Heart left ventricle (tissue), 13 donors: ENCODE measurements around the gene TTC17.

Experiments
- POLR2A ChIP-seq, 2 donors: fragments of 450-650 bp; IDR thresholded peaks; one replicate each; pipeline ENCODE4 v1.6.1; 2017; ENCODE audit warnings: antibody characterized with exemption in 2 of 2, mild to moderate bottlenecking in 2 of 2, moderate library complexity in 2 of 2
- TF ChIP-seq, protein P1 (sequence below), 12 donors: fragments of 200-600 bp; sonication (generic) in 4 of 12; IDR thresholded peaks; one replicate each; pipeline versions ENCODE4 v1.5.0 to v1.8.0; 2018 to 2022; ENCODE audit warnings: antibody characterized with exemption in 12 of 12, mild to moderate bottlenecking in 5 of 12
- donor health status: ischemic (EF 13 %, LVEDD 7.1; RV severe dilation, severe dysfunction).
- donor health status: DM: no; HTN: yes; CAD: no.
- donor health status: DM: no; HTN: no; CAD: no.
- donor health status: ischemic (EF 25% LVEDD 6.9; RV normal size, moderate dysfunction).
- donor health status: ischemic (EF 25% LVEDD 5.7; RV mildly dilated, moderate dysfunction).
- donor health status: ischemic (EF 35%, LVEDD 5.7; RV mildly dilated, moderate dysfunction).
- donor health status: nonischemic (EF 11% LVEDD 7.7; RV severe dilation, severe dysfunction).
- donor health status: DM: yes; HTN: yes; CAD: no.
- donor health status: PGD.
- donor health status: ischemic (EF 29% LVEDD 5.4; RV normal size, mild dysfunction).
- donor health status: nonischemic (EF 23%, LVEDD 6.1; RV moderate dilation, normal function).

DNA sequence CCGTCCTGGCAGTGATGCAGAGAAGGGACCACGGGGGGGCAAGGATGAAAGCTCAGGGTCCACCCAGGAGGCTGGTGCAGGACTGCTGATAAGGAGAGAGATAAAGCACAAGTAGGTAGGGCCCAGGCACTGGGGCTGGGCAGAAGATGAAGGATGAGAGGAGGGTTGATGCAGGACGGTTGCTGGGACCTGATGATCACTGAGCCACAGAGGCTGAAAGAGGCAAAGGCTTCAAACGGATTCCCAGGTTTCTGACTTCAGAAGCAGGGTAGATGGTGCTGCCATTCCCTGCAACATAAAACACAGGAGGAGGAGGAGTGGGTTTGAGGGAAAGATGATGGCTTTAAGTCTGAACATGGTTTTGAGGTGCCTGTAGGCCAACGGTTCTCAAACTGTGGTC is 148.5 kb downstream of the TTC17 start:
- TF ChIP-seq, protein P1, sequence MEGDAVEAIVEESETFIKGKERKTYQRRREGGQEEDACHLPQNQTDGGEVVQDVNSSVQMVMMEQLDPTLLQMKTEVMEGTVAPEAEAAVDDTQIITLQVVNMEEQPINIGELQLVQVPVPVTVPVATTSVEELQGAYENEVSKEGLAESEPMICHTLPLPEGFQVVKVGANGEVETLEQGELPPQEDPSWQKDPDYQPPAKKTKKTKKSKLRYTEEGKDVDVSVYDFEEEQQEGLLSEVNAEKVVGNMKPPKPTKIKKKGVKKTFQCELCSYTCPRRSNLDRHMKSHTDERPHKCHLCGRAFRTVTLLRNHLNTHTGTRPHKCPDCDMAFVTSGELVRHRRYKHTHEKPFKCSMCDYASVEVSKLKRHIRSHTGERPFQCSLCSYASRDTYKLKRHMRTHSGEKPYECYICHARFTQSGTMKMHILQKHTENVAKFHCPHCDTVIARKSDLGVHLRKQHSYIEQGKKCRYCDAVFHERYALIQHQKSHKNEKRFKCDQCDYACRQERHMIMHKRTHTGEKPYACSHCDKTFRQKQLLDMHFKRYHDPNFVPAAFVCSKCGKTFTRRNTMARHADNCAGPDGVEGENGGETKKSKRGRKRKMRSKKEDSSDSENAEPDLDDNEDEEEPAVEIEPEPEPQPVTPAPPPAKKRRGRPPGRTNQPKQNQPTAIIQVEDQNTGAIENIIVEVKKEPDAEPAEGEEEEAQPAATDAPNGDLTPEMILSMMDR (IDR thresholded peaks at IDR 0.05): no peak
- TF ChIP-seq POLR2A (IDR thresholded peaks at IDR 0.05): no peak
